Tracheal epithelial cell (primary cell): Measurements from ENCODE around the gene TEX12. TPM values are rescaled to one million over a fixed set of nuclear protein-coding genes. Genes with fewer than 3 reads are reported as not detected.

Source experiments
- total RNA-seq: library from RNA; depleted of rRNA; stranded (reverse); fragments of >200 nt; gene quantifications from 2 replicates; pipeline ENCODE4 v1.2.1, GENCODE V29; 2014

The TEX12 gene
- not detected in 2 replicates for total RNA-seq

GRCh38 chr11:112167145-112167544, at the start of gene TEX12:
Gene TEX12 (plus strand): TSS chr11:112167372. CDS start chr11:112169269, 1,897 bp downstream.

GRCh38 chr11:112163875-112164685, 3.1 kb upstream of the TEX12 start, which contains the start of gene IL18:
Gene IL18 (minus strand): TSS chr11:112164094. CDS start chr11:112155053, 9,041 bp downstream.

GRCh38 chr11:112174789-112175598, 7.8 kb downstream of the TEX12 start, which contains the start of gene BCO2:
Gene BCO2 (plus strand): TSS chr11:112175512. CDS start chr11:112175602, 90 bp downstream.

Other genes starting within 250 kb of the TEX12 start
- 1.1 and 1.7 TPM in 2 replicates for gene C11orf52, start 248.5 kb upstream of the TEX12 start, total RNA-seq
- 10.9 and 20.5 TPM in 2 replicates for gene DIXDC1, start 230.0 kb upstream of the TEX12 start, total RNA-seq
- gene DLAT, start 142.0 kb upstream of the TEX12 start, total RNA-seq = 39.8 and 40.7 TPM in 2 replicates
- gene PIH1D2, start 93.4 kb upstream of the TEX12 start, total RNA-seq = 0.72 and 1.1 TPM in 2 replicates
- gene NKAPD1, start 93.1 kb upstream of the TEX12 start, total RNA-seq = 17.8 and 24.3 TPM in 2 replicates
- 38.8 and 49.9 TPM in 2 replicates for gene TIMM8B, start 80.6 kb upstream of the TEX12 start, total RNA-seq
- 172 and 180 TPM in 2 replicates for gene SDHD, start 80.5 kb upstream of the TEX12 start, total RNA-seq
- 30.8 and 91.9 TPM in 2 replicates for gene IL18, start 3.3 kb upstream of the TEX12 start, total RNA-seq
- gene BCO2, start 8.1 kb downstream of the TEX12 start, total RNA-seq = 0.24 and 0.85 TPM in 2 replicates
- 55.2 and 68.8 TPM in 2 replicates for gene PTS, start 59.1 kb downstream of the TEX12 start, total RNA-seq
- not detected in 2 replicates for gene PLET1, start 93.5 kb downstream of the TEX12 start, total RNA-seq